SK-N-SH treated with all-trans-retinoic acid at 6 μM for 48 hours (cell line): Measurements from ENCODE around the gene VILL.

Experiments used
- ATAC-seq: fragments of 200-7000 bp; cut with Tn5 transposase; 3 replicates; pipeline ENCODE4 v1.9.1; 2020; ENCODE audit warnings: mild to moderate bottlenecking, moderate library complexity
- BACH2 ChIP-seq: fragments of 250-450 bp; sonication (Bioruptor Pico); IDR thresholded peaks from 2 replicates; pipeline ENCODE4 v1.9.0; 2021; ENCODE audit warnings: mild to moderate bottlenecking, borderline replicate concordance
- CREB5 ChIP-seq: fragments of 250-450 bp; sonication (Bioruptor Pico); IDR thresholded peaks from 2 replicates; pipeline ENCODE4 v1.5.1; 2020; ENCODE audit warnings: low read depth, mild to moderate bottlenecking, moderate library complexity
- CSDC2 ChIP-seq: fragments of 250-450 bp; sonication (Bioruptor Pico); IDR thresholded peaks from 2 replicates; pipeline ENCODE4 v1.5.0; 2020; ENCODE audit warnings: mild to moderate bottlenecking, moderate library complexity
- CSRNP3 ChIP-seq: fragments of 250-450 bp; sonication (Bioruptor Pico); IDR thresholded peaks from 2 replicates; pipeline ENCODE4 v1.5.1; 2021; ENCODE audit warnings: mild to moderate bottlenecking, moderate library complexity
- ESRRG ChIP-seq: fragments of 250-450 bp; sonication (Bioruptor Pico); IDR thresholded peaks from 2 replicates; pipeline ENCODE4 v1.6.1; 2021; ENCODE audit warnings: mild to moderate bottlenecking
- GLIS3 ChIP-seq: fragments of 250-450 bp; sonication (Bioruptor Pico); IDR thresholded peaks from 2 replicates; pipeline ENCODE4 v1.5.0; 2020; ENCODE audit warnings: mild to moderate bottlenecking, moderate library complexity
- ISL1 ChIP-seq: fragments of 250-450 bp; sonication (Bioruptor Pico); IDR thresholded peaks from 2 replicates; pipeline ENCODE4 v2.1.2; 2022; ENCODE audit warnings: mild to moderate bottlenecking, moderate library complexity
- OSR1 ChIP-seq: fragments of 250-450 bp; sonication (Bioruptor Pico); IDR thresholded peaks from 2 replicates; pipeline ENCODE4 v1.8.0; 2022; ENCODE audit warnings: moderate library complexity, mild to moderate bottlenecking, inconsistent platforms
- PATZ1 ChIP-seq: fragments of 250-450 bp; sonication (Bioruptor Pico); IDR thresholded peaks from 2 replicates; pipeline ENCODE4 v1.8.0; 2020; ENCODE audit warnings: mild to moderate bottlenecking, moderate library complexity, borderline replicate concordance
- POU6F1 ChIP-seq: fragments of 250-450 bp; sonication (Bioruptor Pico); IDR thresholded peaks from 2 replicates; pipeline ENCODE4 v1.8.0; 2021; ENCODE audit warnings: low read depth, mild to moderate bottlenecking, moderate library complexity, borderline replicate concordance
- RARB ChIP-seq: fragments of 250-450 bp; sonication (Bioruptor Pico); IDR thresholded peaks from 2 replicates; pipeline ENCODE4 v1.8.0; 2021; ENCODE audit warnings: mild to moderate bottlenecking, moderate library complexity
- SNAI2 ChIP-seq: fragments of 250-450 bp; sonication (Bioruptor Pico); IDR thresholded peaks from 2 replicates; pipeline ENCODE4 v1.5.0; 2020; ENCODE audit warnings: mild to moderate bottlenecking, moderate library complexity
- TCF4 ChIP-seq: fragments of 250-450 bp; sonication (Bioruptor Pico); IDR thresholded peaks from 2 replicates; pipeline ENCODE4 v1.8.0; 2021; ENCODE audit warnings: mild to moderate bottlenecking, moderate library complexity, borderline replicate concordance
- TOX ChIP-seq: fragments of 250-450 bp; sonication (Bioruptor Pico); IDR thresholded peaks from 2 replicates; pipeline ENCODE4 v1.8.0; 2021; ENCODE audit warnings: mild to moderate bottlenecking, moderate library complexity, borderline replicate concordance
- TSHZ2 ChIP-seq: fragments of 250-450 bp; sonication (Bioruptor Pico); IDR thresholded peaks from 2 replicates; pipeline ENCODE4 v1.5.0; 2020; ENCODE audit warnings: mild to moderate bottlenecking, moderate library complexity
- ZC3H10 ChIP-seq: fragments of 250-450 bp; sonication (Bioruptor Pico); IDR thresholded peaks from 2 replicates; pipeline ENCODE4 v1.5.1; 2021; ENCODE audit warnings: mild to moderate bottlenecking, moderate library complexity
- ZFP3 ChIP-seq: fragments of 250-450 bp; sonication (Bioruptor Pico); IDR thresholded peaks from 2 replicates; pipeline ENCODE4 v1.5.0; 2020; ENCODE audit warnings: mild to moderate bottlenecking, moderate library complexity
- ZNF8 ChIP-seq: fragments of 450-650 bp; formaldehyde crosslinking; IDR thresholded peaks from 2 replicates; pipeline ENCODE4 v1.5.0; 2020; ENCODE audit warnings: mild to moderate bottlenecking, moderate library complexity

Gene VILL

GRCh38 chr3:38001456-38002081, 11.0 kb downstream of the VILL start:
- TF ChIP-seq POU6F1 (CRISPR knock-in tag) (no peak), TSHZ2 (CRISPR knock-in tag) (no peak)

GRCh38 chr3:38002291-38002876, 11.8 kb downstream of the VILL start:
- no peak for ATAC-seq

More at GRCh38 chr3:38001456-38002081, 11.0 kb downstream of the VILL start:
- ATAC-seq: no peak

More at GRCh38 chr3:38002291-38002876, 11.8 kb downstream of the VILL start:
- TF ChIP-seq ISL1: no peak
- no peak for TF ChIP-seq TOX
- TF ChIP-seq CREB5 (CRISPR knock-in tag): no peak
- no peak for TF ChIP-seq TCF4 (CRISPR knock-in tag)
- TF ChIP-seq ZNF8 (CRISPR knock-in tag): no peak
- TF ChIP-seq OSR1 (CRISPR knock-in tag): no peak
- no peak for TF ChIP-seq TSHZ2 (CRISPR knock-in tag)
- no peak for TF ChIP-seq ESRRG
- TF ChIP-seq CSRNP3 (CRISPR knock-in tag): no peak
- no peak for TF ChIP-seq RARB
- TF ChIP-seq SNAI2 (CRISPR knock-in tag): no peak
- TF ChIP-seq BACH2 (CRISPR knock-in tag): no peak
- no peak for TF ChIP-seq GLIS3 (CRISPR knock-in tag)
- no peak for TF ChIP-seq PATZ1 (CRISPR knock-in tag)
- no peak for TF ChIP-seq CSDC2 (CRISPR knock-in tag)
- no peak for TF ChIP-seq ZFP3 (CRISPR knock-in tag)
- TF ChIP-seq ZC3H10 (CRISPR knock-in tag): no peak
- no peak for TF ChIP-seq POU6F1 (CRISPR knock-in tag)
